Peyer's patch (tissue), 4 donors: ENCODE data around the gene WFS1. TPM values are rescaled to one million over a fixed set of nuclear protein-coding genes. Genes with fewer than 3 reads are reported as not detected.

Source experiments
- DNase-seq, 3 donors: peaks; one replicate each; pipeline ENCODE4 v3.0.0-alpha.2; 2017 to 2019
- H3K27ac ChIP-seq, 4 donors: fragments of 200-600 bp; sonication (generic); one replicate each; pipeline ENCODE4 v1.5.1; 2016 to 2019
- H3K27me3 ChIP-seq, 2 donors: fragments of 200-600 bp; sonication (generic); one replicate each; pipeline ENCODE4 v1.5.1; 2019
- H3K36me3 ChIP-seq, 3 donors: fragments of 200-600 bp; sonication (generic); one replicate each; pipeline ENCODE4 v1.5.1; 2016 to 2019
- H3K4me1 ChIP-seq, 4 donors: fragments of 200-600 bp; sonication (generic); one replicate each; pipeline ENCODE4 v1.5.1; 2016 to 2019
- H3K4me3 ChIP-seq, 4 donors: fragments of 200-600 bp; sonication (generic); 1 replicate in 3 of 4; 2 replicates in 1 of 4; pipeline ENCODE4 v1.5.1; 2016 to 2019; ENCODE audit warnings: mild to moderate bottlenecking in 1 of 4
- H3K9me3 ChIP-seq, 4 donors: fragments of 200-600 bp; sonication (generic); one replicate each; pipeline ENCODE4 v1.5.1; 2016 to 2019; ENCODE audit warnings: mild to moderate bottlenecking in 1 of 4
- POLR2A ChIP-seq, 2 donors: fragments of 450-650 bp; IDR thresholded peaks; one replicate each; pipeline ENCODE4 v1.5.1; 2017; ENCODE audit warnings: antibody characterized with exemption in 2 of 2, mild to moderate bottlenecking in 2 of 2, moderate library complexity in 2 of 2
- total RNA-seq, 4 donors: library from RNA; depleted of rRNA; stranded (reverse); fragments of >200 nt; gene quantifications; one replicate each; pipeline ENCODE4 v1.1.0, GENCODE V29; 2016
- TF ChIP-seq, protein P1 (sequence below), 6 experiments: fragments of 450-650 bp in 4 of 6; fragments of 200-600 bp in 2 of 6; sonication (generic) in 1 of 6; IDR thresholded peaks; one replicate each; pipeline ENCODE4 v1.5.1; 2017 to 2019; ENCODE audit warnings: antibody characterized with exemption in 6 of 6, mild to moderate bottlenecking in 3 of 6, moderate library complexity in 1 of 6

Gene WFS1
- total RNA-seq, 4 donors from 2014 or later = 10.0 to 39.6 (median 30.0) TPM

DNA sequence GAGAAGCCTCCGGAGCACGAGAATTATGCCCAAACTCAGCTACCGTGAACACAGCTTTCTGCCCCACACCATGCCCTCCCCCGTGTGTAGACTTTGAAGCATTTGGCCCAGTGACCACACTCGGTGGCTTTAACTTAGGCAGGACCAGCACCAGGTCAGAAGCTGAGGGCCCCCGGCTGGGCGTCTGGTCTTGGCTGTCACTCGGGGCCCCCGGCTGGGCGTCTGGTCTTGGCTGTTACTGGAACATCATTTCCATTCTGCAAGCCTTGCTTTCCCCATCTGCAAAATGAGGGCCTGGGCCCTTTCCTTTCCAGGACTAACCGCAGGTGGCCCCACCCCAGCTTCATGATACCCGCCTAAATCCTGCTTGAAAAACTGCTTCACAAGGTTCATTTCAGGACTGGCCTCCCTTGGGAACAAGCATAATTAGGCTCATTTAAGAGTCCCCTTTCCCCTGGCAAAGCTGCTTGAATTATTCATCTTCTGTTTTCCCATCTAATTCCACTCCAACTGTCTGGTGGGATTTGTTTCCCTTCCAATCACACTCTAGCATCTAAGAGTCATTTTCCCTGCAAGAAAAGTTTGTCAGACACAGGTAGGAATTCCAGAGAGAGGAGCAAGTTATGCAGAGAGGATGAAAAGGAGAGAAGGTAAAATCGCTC lies 82.5 kb downstream of the WFS1 start:
- Histone ChIP-seq H3K4me1 (no peaks in the 10 kb centered on the region), H3K27ac (no peak overlapping the region), H3K36me3 (no peaks in the 10 kb centered on the region), H3K4me3 (no peak overlapping the region), H3K27me3 (no peaks in the 10 kb centered on the region), H3K9me3 (no peaks in the 10 kb centered on the region)
- no peak for TF ChIP-seq POLR2A (IDR thresholded peaks at IDR 0.05)
- TF ChIP-seq, protein P1, sequence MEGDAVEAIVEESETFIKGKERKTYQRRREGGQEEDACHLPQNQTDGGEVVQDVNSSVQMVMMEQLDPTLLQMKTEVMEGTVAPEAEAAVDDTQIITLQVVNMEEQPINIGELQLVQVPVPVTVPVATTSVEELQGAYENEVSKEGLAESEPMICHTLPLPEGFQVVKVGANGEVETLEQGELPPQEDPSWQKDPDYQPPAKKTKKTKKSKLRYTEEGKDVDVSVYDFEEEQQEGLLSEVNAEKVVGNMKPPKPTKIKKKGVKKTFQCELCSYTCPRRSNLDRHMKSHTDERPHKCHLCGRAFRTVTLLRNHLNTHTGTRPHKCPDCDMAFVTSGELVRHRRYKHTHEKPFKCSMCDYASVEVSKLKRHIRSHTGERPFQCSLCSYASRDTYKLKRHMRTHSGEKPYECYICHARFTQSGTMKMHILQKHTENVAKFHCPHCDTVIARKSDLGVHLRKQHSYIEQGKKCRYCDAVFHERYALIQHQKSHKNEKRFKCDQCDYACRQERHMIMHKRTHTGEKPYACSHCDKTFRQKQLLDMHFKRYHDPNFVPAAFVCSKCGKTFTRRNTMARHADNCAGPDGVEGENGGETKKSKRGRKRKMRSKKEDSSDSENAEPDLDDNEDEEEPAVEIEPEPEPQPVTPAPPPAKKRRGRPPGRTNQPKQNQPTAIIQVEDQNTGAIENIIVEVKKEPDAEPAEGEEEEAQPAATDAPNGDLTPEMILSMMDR (IDR thresholded peaks at IDR 0.05) = no peak
- no peak for DNase-seq

Other genes with a start within 250 kb of the WFS1 start
- 1 to 10 TPM in 2 of 4 donors, not detected in 2; 1.2 to 6.6 TPM for gene JAKMIP1, start 69.3 kb upstream of the WFS1 start, total RNA-seq
- gene PPP2R2C, start 202.8 kb downstream of the WFS1 start, total RNA-seq = 1 to 10 TPM in 1 of 4 donors, under 1 TPM in 1, not detected in 2; 0.27 to 4.1 TPM